Cardiac septum (tissue), 1 donor: ENCODE measurements around the gene DDOST. TPM values are rescaled to one million over a fixed set of nuclear protein-coding genes. Genes with fewer than 3 reads are reported as not detected.

Source experiments
- DNase-seq: peaks from one replicate; pipeline ENCODE4 v3.0.0-alpha.2; 2020; ENCODE audit warnings: low spot score
- intact Hi-C: fragments of 100-400 bp; cut with DNase I; formaldehyde crosslinking; loops from one replicate; pipeline ENCODE4 v1.14.0; 2022
- long read RNA-seq: library from polyadenylated mRNA; unstranded; transcript quantifications from one replicate; pipeline ENCODE4 v2.0.0, GENCODE V29; 2021
- total RNA-seq: library from RNA; stranded (reverse); fragmentation: NEBNext Ultra II Directional; extraction: Animal tissue kit (Norgen Biotek cat#: 25700); gene quantifications from one replicate; pipeline ENCODE4 v1.2.1, GENCODE V29; 2021
- donor health status: DM: no; HTN: no; CAD: no.

Gene DDOST
- 108 TPM for total RNA-seq
- long read RNA-seq, transcript DDOST-202 (11 exons, 2,126 nt) = major isoform, 368 of 405 reads
- long read RNA-seq, partial matches to known transcripts = 19 of 405 reads
- long read RNA-seq, other reads (novel, unspliced or antisense) = 14 of 405 reads

DNA sequence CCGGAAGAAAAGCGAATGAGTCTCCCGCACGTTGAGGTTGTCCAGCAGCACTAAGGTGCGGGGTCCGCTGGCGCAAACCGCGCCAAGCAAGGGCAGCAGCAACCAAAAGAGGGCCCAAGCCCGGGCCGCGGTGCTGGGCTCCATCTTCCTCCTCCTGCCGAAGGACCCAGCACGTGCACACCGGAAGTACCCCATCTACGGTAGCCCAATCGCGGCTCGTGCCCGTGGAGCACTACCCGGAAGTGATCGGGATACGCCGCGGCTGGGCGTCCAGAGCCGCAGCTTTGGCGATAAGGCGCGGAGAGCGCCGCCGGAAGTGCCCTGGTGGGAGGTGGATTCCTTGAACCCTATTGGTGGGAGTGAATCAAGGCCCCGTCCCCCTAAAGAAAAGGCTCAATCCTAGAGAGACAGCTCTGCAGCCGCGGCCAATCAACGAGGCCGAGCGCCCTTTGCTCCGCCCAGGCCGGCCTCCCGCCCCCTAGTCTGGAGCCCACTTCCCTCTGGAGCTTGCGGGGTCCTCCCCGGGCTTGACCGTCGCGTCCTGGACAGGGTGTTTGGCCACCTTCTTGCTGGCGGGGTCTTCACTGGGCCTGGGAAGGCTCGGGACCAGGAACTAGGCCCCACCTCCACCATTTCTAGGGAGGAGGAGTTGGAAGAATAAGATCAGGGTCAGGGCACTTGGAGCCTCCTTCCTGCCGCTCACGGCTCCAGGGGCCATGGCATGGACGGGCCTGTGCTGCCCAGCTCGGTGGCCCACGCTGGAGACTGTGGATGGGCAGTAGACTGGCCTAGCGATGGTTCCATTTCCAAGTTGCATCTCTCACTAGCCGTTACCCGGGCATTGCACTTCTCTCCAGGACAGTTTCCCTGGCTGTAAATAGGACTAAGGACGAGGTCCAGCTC is at the start of gene DDOST:
DDOST (minus strand) TSS at position 163 of the 903 bp plus-strand sequence; CDS start at position 144, 19 bp downstream.
- intact Hi-C loops = no loop called here
- DNase-seq = peak; percentile 97

DNA sequence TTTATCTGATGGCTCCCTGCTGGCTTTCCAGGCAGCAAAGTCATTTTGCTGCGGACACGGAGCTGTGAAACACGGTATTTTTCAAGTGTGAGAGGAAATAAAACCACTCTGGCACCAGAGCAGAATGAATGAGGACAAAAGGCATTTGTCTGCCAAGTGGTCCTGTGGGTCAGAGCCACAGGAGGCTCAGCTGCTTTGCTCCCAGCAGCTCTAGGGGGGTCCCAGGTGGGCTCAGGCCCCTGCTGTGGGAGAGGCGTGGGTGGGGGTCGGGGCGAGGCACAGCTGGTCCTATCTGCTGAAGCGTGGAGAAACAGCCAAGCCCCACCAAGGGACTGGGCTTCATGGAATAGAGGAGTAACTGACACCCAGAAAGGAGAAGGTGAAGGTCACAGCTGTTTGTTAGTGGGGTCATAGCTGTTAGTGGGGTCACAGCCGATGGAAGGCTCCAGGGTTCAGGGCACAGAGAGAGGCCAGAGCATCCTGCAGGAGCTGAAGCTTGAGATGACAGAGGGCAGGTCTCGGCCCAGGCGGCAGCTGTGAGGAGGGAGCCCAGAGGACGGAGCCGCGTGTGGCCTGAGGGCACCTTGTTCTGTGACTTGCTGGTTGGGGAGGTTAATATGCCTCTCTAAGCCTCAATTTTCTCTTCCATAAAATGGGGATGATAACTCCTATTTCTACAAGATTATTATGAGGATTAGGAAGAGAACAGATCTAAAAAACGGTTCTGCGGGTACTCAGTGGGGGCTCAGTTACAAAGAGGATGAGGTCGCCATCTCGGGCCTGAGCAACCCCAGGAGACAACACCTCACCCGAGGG is 49.5 kb upstream of the DDOST start:
- intact Hi-C loops = no loop called here
- DNase-seq = no peak

DNA sequence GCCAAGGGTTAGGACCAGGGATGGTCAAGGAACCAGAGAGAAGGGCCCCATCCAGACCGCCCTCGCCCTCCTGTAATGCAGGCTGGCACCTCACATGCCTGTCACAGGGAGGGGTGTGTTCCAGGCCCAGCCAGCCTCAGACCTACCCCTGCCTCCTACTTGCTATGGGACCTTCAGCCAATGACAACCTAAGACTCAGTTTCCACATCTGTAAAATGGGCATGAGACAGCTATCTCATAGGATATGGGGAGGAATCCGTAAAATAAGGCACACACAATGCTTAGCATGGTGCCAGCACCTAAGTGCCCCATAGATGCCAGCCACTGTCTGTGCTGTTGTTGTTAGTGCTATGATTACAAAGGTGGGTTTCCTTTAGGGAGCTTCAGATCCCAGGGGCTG is 48.7 kb upstream of the DDOST start:
- DNase-seq = no peak
- intact Hi-C loops = no loop called here

DNA sequence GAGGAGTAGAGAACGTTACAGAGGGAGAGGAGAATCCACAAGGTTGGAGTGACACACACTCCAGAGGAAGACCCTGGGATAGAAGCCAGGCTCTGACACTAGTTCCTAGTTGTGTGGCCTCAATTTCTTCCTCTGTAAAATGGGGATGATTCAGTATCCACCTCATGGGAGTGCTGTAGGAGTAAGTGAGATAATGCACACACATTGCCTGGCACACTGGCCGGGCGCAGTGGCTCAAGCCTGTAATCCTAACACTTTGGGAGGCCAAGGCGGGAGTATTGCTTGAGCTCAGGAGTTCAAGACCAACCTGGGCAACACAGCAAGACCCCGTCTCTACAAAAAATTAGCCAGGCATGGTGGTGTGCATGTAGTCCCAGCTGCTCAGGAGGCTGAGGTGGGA is 47.7 kb upstream of the DDOST start:
- DNase-seq = no peak
- intact Hi-C loops = no loop called here

DNA sequence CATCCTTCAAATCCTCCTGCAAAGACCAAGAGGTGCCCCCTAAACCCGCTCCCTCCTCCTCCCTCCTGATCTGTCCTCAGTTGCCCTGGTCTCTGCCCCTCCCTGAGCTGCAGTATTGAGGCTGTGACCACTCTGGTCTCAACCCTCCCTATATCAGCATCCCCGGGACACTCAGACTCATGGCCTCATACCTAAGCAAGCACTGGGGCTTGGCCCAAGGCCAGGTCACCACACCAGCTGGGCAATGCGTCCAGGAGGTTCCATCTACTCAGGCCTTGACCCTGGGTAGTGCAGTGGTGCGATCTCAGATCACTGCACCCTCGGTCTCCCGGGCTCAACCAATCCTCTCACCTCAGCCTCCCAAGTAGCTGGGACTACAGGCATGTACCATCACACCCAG is 46.9 kb upstream of the DDOST start:
- intact Hi-C loops = no loop called here
- no peak for DNase-seq

DNA sequence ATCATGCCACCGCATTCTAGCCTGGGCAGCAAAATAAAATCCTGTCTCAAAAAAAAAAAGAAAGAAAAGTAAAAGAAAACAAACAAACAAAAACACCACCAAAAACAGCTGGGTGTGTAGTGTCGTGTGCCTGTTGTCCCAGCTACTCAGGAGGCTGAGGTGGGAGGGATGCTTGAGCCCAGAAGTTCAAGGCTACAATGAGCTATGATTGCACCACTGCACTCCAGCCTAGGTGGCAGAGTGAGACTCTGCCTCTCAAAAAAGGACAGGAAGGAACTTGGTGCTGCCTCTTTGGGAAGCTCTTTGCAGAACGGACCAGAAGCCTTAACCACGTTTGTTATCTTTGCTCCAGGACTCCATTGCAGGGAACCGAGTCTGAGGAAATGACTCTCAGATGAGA is 45.7 kb upstream of the DDOST start:
- no peak for DNase-seq
- intact Hi-C loops = no loop called here

DNA sequence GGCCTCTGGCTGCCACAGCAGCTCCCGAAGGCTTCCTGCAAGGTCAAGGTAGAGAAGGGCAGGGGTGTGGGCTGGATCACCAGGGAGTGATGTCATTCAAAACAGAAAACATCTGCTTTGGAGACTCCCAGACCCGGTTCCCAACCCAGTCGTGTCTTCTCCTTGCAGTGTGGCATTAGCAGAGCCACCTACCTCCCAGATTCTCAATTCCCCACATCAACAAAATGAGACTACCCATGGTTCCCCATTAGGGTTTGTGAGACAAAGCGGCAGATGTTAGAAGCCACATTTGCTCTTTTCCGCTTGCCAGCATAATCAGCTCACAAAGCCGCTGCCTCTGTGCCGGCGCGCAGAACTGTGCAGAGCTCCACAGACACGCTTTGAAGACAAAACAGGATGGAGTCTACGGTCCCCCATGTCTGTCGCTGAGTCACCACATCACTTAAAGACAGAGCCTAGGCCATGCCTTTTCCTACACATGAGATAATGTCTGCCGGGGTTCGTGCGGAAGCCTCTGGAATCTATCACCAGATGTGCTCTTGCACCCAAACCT is 44.1 kb upstream of the DDOST start:
- DNase-seq = no peak
- intact Hi-C loops = no loop called here

DNA sequence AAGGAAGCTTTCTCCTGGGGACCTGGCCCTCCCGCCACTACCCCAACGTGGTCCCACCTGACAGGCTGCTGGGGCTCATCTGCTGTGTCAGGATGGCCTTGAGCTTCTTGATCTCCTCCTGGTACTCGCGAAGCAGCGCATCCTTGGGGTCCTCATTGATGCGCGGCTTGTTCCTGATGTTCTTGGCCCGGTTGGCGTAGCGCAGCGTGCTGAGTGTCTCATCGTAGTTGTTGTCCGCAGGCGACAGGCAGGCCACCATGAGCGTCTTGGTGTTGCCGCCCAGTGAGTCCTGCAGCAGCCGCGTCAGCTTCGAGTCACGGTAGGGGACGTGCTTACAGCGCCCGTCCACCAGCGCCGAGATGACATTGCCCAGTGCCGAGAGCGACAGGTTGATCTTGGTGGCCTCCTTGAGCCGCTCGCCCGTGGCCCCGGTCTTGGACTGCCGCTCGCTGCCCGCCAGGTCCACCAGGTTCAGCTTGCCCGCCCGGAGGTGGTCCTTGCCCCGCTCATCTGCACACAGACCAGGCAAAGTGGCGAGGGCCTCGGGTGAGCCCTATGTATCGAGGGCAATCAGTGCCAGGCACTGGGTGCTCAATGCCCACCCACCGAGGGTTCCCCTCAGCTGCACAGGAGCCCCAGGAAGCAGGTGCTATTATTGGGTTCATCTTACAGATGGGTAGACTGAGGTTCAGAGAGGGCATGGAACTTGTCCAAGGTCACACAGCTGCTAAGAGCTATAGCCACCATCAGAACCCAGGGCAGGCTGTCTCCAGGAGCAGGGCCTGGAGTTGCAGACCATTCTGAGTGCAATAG is 43.4 kb upstream of the DDOST start:
- no peak for DNase-seq
- intact Hi-C loops = no loop called here

DNA sequence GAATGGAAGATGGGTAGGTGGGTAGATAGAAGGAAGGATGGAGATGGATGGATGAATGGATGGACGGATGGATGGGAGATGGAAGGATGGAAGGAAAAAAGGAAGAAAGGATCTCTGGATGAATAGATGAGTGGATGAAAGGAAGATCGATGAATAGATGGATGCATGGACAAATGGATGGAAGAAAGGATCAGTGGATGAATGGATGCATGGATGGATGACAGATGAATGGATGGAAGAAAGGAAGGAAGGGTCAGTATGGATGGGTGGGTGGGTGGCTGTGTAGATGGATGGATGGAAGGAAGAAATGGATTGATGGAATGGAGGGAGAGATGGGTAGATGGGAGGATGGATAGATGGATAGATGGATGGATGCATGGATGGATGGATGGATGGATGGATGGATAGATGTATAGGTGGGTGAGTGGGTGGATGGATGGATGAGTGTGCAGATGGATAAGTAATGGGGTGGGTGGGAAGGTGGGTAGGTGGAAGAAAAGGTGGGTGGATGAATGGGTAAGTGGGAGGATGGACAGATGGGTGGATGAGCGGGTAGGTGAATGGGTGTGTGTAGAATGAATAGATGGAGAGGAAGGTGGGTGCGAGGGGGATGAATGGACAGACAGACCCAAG is 42.1 kb upstream of the DDOST start:
- no peak for DNase-seq
- intact Hi-C loops = no loop called here

DNA sequence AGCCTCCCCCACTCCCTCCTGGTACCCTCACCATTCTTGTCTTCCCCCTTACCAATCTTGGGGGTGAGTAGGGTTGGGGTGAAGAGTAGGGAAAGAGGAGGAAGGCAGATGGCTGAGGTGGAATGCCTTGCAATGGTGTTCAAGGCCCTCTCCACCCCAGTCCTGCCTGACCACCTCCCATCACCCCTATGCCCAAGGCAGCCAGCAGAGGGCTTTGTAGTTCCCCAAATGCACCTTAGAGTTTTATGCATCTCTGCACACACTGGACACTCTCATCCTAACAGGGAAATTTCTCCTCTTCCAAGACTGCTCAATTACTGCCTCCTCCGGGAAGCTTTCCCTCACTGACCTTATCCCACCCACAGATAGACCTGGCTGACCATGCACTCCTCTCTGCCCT is 41.2 kb upstream of the DDOST start:
- DNase-seq = no peak
- intact Hi-C loops = no loop called here

DNA sequence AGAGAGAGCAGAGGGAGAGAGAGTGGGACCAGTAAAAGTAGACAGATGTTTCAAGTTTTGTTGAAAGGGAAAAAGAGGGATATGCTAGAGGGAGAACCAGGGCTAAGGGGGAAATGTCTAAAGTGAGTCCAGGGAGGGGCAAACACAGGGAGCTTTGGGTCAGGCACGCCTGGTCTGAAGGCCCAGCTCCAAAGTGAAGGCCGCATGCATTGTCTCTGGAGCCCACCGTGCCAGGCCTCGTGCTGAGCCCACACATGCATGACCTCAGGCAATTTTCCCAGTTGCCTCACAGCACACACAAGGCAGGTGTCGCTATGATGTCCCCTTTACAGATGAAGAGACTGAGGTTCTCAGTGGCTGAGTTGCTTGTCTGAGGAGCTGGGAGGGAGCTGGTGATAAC is 40.7 kb upstream of the DDOST start:
- intact Hi-C loops = no loop called here
- no peak for DNase-seq

DNA sequence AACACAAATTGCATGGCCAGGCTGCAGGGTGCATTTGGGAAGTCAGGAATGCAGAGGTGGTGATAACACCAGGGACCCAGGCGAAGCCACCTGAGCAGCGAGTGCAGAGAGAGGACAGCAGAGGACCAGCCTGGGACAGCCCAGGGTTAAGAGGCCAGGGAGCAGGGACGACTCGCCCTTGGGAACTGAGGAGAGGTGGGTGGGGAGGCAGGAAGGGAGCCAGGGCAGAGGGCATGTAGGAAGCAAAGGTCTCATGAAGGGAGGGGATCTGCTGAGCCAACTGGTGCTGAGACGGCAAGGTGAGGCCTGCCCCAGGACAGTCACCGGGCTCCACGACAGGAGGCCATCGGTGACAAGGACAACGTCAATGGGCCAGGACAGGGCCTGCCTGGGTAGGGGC is 40.3 kb upstream of the DDOST start:
- DNase-seq = no peak
- intact Hi-C loops = no loop called here

DNA sequence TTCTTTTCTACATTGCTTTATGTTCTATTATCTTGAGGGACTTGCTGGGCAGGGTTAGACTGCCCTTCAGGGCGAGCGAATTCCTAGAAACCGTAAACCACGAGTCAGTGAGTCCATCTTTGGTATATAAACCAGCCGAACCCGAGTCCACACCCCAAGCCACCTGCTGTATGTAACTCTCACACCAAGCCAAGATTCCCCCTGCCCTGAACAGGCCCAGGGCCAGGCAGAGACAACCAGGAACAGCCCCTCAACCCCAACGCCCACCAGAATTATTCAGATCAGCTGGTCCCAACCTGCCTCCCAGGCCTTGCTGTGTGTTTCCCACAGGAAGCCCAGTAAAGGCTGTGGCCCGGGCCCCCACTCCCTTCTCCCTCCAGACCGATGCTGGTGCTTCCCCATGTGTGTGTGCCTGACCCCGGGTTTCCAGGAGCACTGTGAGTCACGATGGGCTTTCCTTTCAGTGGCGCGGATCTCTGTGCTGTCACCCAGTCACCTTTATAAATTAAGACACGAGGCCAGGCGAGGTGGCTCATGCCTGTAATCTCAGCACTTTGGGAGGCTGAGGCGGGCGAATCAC is 39.6 kb upstream of the DDOST start:
- DNase-seq = no peak
- intact Hi-C loops = no loop called here

DNA sequence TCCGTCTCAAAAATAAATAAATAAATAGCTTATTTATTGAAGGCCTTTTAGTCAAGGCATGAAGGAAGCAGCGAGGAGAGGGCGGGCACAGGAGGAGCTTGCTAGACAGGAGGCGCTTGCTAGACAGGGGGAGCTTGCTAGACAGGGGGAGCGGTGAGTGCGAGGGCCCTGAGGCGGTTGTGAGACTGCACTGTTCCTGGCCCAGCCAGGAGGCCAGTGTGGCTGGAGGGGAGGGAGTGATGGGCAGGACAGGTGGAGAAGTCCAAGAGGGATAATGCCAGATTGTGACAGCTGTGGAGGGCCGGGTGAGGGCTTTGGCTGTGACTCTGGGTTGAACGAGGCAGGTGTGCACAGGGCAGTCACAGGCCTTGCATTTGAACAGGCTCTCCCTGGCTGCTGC is 38.4 kb upstream of the DDOST start:
- DNase-seq = no peak
- intact Hi-C loops = no loop called here

DNA sequence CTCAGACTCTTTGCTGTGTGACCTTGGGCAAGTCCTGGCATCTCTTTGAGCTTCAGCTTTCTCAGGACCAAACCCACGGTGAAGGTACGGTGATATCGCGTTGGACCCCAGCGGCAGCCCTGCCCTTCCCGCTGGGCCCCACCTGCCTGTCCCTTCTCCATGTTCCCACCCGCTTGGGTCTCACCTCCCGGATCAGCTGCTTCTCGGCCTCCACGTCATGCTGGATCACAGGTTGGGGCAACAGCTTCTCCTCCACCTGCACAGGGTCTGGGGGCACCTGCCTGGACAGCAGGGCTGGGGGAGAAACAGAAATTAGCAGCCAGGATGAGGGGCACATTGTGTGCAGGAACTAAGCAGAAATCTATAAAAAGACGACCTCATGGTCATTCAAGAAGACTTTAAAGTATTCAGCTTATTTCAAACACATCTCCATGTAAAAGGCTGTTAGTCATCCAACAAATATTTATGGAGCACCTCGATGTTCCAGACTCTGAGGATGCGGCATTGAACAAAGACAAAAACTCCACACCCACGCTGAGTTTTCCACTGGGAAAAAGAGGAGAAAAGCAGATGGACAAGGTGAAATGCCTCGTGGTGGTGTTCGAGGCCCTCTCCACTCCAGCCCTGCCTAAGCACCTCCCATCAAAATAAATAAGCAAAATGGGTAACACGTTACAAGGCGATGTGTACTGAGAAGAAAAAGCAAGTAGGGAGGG is 37.2 kb upstream of the DDOST start:
- no peak for DNase-seq
- intact Hi-C loops = no loop called here

DNA sequence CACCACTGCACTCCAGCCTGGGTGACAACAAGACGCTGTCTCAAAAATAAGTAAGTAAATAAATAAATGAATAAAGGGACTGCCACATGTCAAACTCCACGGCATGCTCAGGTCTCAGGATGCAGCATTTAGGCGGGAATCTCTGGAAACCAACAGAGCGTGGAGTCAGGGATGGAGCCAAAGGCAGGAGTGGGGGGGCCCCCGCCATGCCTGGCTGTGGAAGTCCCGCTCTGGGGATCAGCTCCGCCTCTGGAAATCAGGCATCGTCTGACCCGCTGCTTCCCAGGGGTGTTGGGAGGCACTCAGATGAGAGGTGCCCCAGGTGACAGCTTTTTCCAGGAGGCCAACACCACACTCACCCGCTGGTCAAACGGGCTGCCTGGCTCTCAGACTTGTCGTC is 36.4 kb upstream of the DDOST start:
- DNase-seq = no peak
- intact Hi-C loops = no loop called here

DNA sequence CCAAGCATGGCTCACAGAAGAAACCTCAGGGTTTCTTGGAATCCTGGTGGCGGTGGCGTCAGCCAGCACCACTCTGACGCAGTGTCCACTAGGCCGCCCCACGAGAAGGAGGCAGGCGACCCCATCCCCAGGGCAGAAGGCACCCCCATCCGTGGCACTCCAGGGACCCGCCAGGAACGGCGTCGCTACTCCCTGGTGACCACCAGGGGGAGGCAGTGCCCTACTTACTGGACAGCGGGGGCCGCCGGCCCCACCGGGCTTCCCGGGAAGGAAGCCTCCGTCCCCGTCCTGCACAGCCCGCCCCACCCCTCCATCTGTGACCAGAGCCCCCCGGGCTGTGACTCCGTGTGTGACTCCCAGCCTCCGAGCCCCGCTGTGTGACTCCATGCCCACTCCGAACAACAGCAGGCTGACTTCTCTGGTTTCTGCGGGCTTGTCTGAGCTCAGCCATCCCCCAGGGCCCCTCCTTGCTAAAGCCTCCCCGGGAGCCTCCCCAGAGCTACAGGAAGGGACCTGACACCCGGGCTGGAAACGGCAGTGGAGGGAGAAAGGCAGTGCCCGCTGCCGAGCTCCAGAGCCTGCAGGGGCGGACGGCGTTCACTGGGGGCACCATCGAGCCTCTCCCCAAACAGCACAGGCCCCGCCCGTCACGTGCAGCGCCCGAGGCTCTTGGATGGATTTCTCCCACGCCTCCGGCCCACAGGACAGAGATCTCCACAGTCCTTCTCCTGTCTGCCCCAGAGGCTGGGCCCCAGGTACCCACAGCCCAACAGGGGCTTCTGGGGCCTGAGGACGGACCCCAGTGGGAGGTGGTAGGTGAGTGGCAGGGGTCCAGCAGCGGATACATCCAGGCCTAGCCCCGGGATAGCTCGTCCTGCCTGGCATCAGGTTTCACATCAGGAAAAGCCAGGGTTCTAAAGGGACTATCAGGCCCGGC is 35.5 kb upstream of the DDOST start:
- intact Hi-C loops = loop anchor here (1.0 kb wide), 1 partner anchor 499 kb away; no protein-coding TSS in a partner anchor
- DNase-seq = peak; percentile 90
